Astrocyte (in vitro differentiated cells and primary cell): ENCODE results near the gene OR52B2.

Experiments used
- CTCF ChIP-seq: IDR thresholded peaks from 2 replicates; pipeline ENCODE4 v1.5.1; 2011; ENCODE audit warnings: low read depth, mild to moderate bottlenecking, inconsistent platforms, low read length, moderate library complexity; ENCODE audit not compliant: insufficient read depth
- EZH2 ChIP-seq: IDR thresholded peaks from 2 replicates; pipeline ENCODE4 v1.6.1; 2012; ENCODE audit warnings: mild to moderate bottlenecking, low read length, inconsistent platforms; ENCODE audit not compliant: insufficient read depth

GRCh38 chr11:6127881-6128280, 42.2 kb downstream of the OR52B2 start:
- TF ChIP-seq CTCF (no peak), EZH2 (no peak)
